ENCODE measurements around the gene SEMG2.

The SEMG2 gene

GRCh38 chr20:45263556-45264266, 42.5 kb downstream of the SEMG2 start:
- H3K4me1 ChIP-seq (ENCODE audit: control insufficient read depth, insufficient read depth, low read length) = no peaks in the 10 kb centered on the region
- H3K9me3 ChIP-seq (ENCODE audit: control insufficient read depth, low read length) = no peaks in the 10 kb centered on the region
- H3K27me3 ChIP-seq (ENCODE audit: control insufficient read depth, insufficient read depth, low read length) = no peaks in the 10 kb centered on the region
- H3K36me3 ChIP-seq (ENCODE audit: control insufficient read depth, insufficient read depth, low read length) = no peaks in the 10 kb centered on the region
- no peak overlapping the region for H3K4me3 ChIP-seq (ENCODE audit: low read length)
- H3K9ac ChIP-seq (ENCODE audit: low read length) = no peak overlapping the region

DNA sequence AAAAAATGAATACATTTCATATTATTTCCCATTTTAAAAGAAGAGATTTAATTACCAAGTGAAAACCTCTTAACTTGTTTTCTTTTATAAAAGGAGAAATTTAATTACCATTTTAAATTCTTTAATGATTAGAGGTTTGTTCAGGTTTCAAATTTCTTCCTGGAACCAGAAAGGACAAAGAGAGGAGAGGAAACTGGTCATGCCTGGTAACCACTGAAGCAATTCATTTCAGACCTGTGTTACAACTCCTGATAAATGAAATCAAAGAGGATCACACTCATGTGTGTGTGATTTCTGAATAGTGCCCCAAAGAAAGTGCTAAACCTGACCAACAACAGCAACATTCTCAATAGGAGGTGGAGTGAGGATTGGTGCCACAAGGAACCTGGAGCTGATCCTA, 45.8 kb downstream of the SEMG2 start:
- Histone ChIP-seq H3K36me3 (ENCODE audit: control insufficient read depth, insufficient read depth, low read length) (no peaks in the 10 kb centered on the region), H3K9me3 (ENCODE audit: control insufficient read depth, low read length) (no peaks in the 10 kb centered on the region), H3K4me3 (ENCODE audit: low read length) (no peak overlapping the region), H3K9ac (ENCODE audit: low read length) (no peak overlapping the region), H3K4me1 (ENCODE audit: control insufficient read depth, insufficient read depth, low read length) (no peaks in the 10 kb centered on the region), H3K27me3 (ENCODE audit: control insufficient read depth, insufficient read depth, low read length) (no peaks in the 10 kb centered on the region)

GRCh38 chr20:45268531-45268930, 47.4 kb downstream of the SEMG2 start:
- no peak overlapping the region for H3K4me3 ChIP-seq (ENCODE audit: low read length)
- H3K9me3 ChIP-seq (ENCODE audit: control insufficient read depth, low read length) = no peaks in the 10 kb centered on the region
- no peaks in the 10 kb centered on the region for H3K27me3 ChIP-seq (ENCODE audit: control insufficient read depth, insufficient read depth, low read length)
- no peaks in the 10 kb centered on the region for H3K36me3 ChIP-seq (ENCODE audit: control insufficient read depth, insufficient read depth, low read length)
- H3K4me1 ChIP-seq (ENCODE audit: control insufficient read depth, insufficient read depth, low read length) = no peaks in the 10 kb centered on the region
- H3K9ac ChIP-seq (ENCODE audit: low read length) = no peak overlapping the region

GRCh38 chr20:45269056-45269455, 47.9 kb downstream of the SEMG2 start:
- Histone ChIP-seq H3K9me3 (ENCODE audit: control insufficient read depth, low read length) (no peaks in the 10 kb centered on the region), H3K4me1 (ENCODE audit: control insufficient read depth, insufficient read depth, low read length) (no peaks in the 10 kb centered on the region), H3K9ac (ENCODE audit: low read length) (no peak overlapping the region), H3K27me3 (ENCODE audit: control insufficient read depth, insufficient read depth, low read length) (no peaks in the 10 kb centered on the region), H3K4me3 (ENCODE audit: low read length) (no peak overlapping the region), H3K36me3 (ENCODE audit: control insufficient read depth, insufficient read depth, low read length) (no peaks in the 10 kb centered on the region)

DNA sequence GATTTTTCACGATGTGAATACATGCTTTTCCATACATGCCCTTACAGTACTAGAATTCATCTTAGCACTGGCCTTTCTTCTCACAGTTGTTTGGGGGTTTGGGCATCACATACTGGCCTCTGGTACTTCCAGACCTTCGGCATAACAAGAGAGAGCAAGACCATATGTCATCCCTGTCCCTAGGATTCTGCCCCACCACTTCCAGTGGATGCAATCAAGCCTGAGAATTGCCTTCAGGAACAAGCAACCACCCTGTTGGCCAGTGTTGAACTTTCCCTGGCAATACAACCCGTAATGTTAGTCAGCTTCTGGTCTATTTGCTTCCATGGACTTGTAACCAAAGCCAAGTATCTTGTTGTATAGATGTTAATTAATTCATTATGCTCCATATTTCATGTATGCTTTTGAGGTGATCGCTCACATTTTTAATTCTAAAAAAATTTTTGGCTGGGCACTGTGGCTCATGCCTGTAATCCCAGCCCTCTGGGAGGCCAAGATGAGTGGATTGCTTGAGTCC, 48.6 kb downstream of the SEMG2 start:
- no peaks in the 10 kb centered on the region for H3K36me3 ChIP-seq (ENCODE audit: control insufficient read depth, insufficient read depth, low read length)
- H3K27me3 ChIP-seq (ENCODE audit: control insufficient read depth, insufficient read depth, low read length) = no peaks in the 10 kb centered on the region
- H3K4me1 ChIP-seq (ENCODE audit: control insufficient read depth, insufficient read depth, low read length) = no peaks in the 10 kb centered on the region
- no peak overlapping the region for H3K4me3 ChIP-seq (ENCODE audit: low read length)
- no peak overlapping the region for H3K9ac ChIP-seq (ENCODE audit: low read length)
- H3K9me3 ChIP-seq (ENCODE audit: control insufficient read depth, low read length) = no peaks in the 10 kb centered on the region
